ENCODE results near the gene NFRKB. TPM values are rescaled to one million over a fixed set of nuclear protein-coding genes. Genes with fewer than 3 reads are reported as not detected.

Gene NFRKB
- total RNA-seq, 1 donor from 2014 or later, result 56.9 TPM

GRCh38 chr11:129930743-129931142 is 35.4 kb upstream of the NFRKB start:
- DNase-seq (ENCODE audit: low read depth, low spot score), result no peak
- no peaks in the 10 kb centered on the region for H3K27me3 Mint-ChIP-seq (ENCODE audit: low read depth)
- H3K27ac Mint-ChIP-seq (ENCODE audit: unreplicated experiment), result no peak overlapping the region
- H3K4me3 Mint-ChIP-seq, result no peak overlapping the region
- H3K4me1 Mint-ChIP-seq, result peaks cover 4% of the 10 kb centered on the region
- no peak for TF ChIP-seq CTCF (conservative IDR thresholded peaks at IDR 0.05)
- H3K9me3 Mint-ChIP-seq, result no peaks in the 10 kb centered on the region
- H3K36me3 Mint-ChIP-seq (ENCODE audit: low read depth), result peaks cover 15% of the 10 kb centered on the region

GRCh38 chr11:129930296-129930695 is 34.9 kb upstream of the NFRKB start:
- no peak for DNase-seq (ENCODE audit: low read depth, low spot score)
- Mint-ChIP-seq H3K27me3 (ENCODE audit: low read depth) (no peaks in the 10 kb centered on the region), H3K4me3 (no peak overlapping the region), H3K27ac (ENCODE audit: unreplicated experiment) (no peak overlapping the region), H3K9me3 (no peaks in the 10 kb centered on the region), H3K36me3 (ENCODE audit: low read depth) (peaks cover 13% of the 10 kb centered on the region), H3K4me1 (peaks cover 4% of the 10 kb centered on the region)
- no peak for TF ChIP-seq CTCF (conservative IDR thresholded peaks at IDR 0.05)

- Mint-ChIP-seq H3K9me3 (no peaks in the 10 kb centered on the region), H3K27me3 (ENCODE audit: low read depth) (no peaks in the 10 kb centered on the region), H3K36me3 (ENCODE audit: low read depth) (peaks cover 13% of the 10 kb centered on the region), H3K4me1 (peaks cover 4% of the 10 kb centered on the region), H3K4me3 (no peak overlapping the region), H3K27ac (ENCODE audit: unreplicated experiment) (no peak overlapping the region)
- no peak for DNase-seq (ENCODE audit: low read depth, low spot score)
- TF ChIP-seq CTCF (conservative IDR thresholded peaks at IDR 0.05), result no peak
Observed at GRCh38 chr11:129929721-129930120, 34.3 kb upstream of the NFRKB start.

GRCh38 chr11:129928923-129929692 is 33.7 kb upstream of the NFRKB start:
- H3K27ac Mint-ChIP-seq (ENCODE audit: unreplicated experiment), result no peak overlapping the region
- peaks cover 13% of the 10 kb centered on the region for H3K36me3 Mint-ChIP-seq (ENCODE audit: low read depth)
- DNase-seq (ENCODE audit: low read depth, low spot score), result no peak
- peaks cover 4% of the 10 kb centered on the region for H3K4me1 Mint-ChIP-seq
- H3K9me3 Mint-ChIP-seq, result no peaks in the 10 kb centered on the region
- H3K27me3 Mint-ChIP-seq (ENCODE audit: low read depth), result no peaks in the 10 kb centered on the region
- no peak overlapping the region for H3K4me3 Mint-ChIP-seq
- no peak for TF ChIP-seq CTCF (conservative IDR thresholded peaks at IDR 0.05)

- Mint-ChIP-seq H3K4me1 (peaks cover 4% of the 10 kb centered on the region), H3K27me3 (ENCODE audit: low read depth) (no peaks in the 10 kb centered on the region), H3K36me3 (ENCODE audit: low read depth) (no peaks in the 10 kb centered on the region), H3K4me3 (no peak overlapping the region), H3K27ac (ENCODE audit: unreplicated experiment) (no peak overlapping the region), H3K9me3 (no peaks in the 10 kb centered on the region)
- no peak for TF ChIP-seq CTCF (conservative IDR thresholded peaks at IDR 0.05)
- no peak for DNase-seq (ENCODE audit: low read depth, low spot score)
Observed at GRCh38 chr11:129922674-129923073, 27.3 kb upstream of the NFRKB start.
